Astrocyte (in vitro differentiated cells and primary cell): Measurements from ENCODE around the gene DOP1A. TPM values are rescaled to one million over a fixed set of nuclear protein-coding genes. Genes with fewer than 3 reads are reported as not detected.

ENCODE experiments used
- DNase-seq: peaks from one replicate; pipeline ENCODE4 v3.0.0-alpha.2; 2010; ENCODE audit warnings: low read depth
- FAIRE-seq: peaks from 2 replicates; lab custom pipeline; 2011; peaks lifted over from hg19 to GRCh38; lab: Jason Lieb, UNC
- H2AFZ ChIP-seq: 2 replicates; pipeline ENCODE4 v1.6.0; 2012; ENCODE audit warnings: low read depth, low read length, inconsistent platforms
- H3K27ac ChIP-seq: 2 replicates; pipeline ENCODE4 v1.5.1; 2011; ENCODE audit warnings: low read depth, low read length, inconsistent platforms
- H3K27me3 ChIP-seq: 2 replicates; pipeline ENCODE4 v1.6.0; 2011; ENCODE audit warnings: low read length, inconsistent platforms; ENCODE audit not compliant: insufficient read depth
- H3K36me3 ChIP-seq: 2 replicates; pipeline ENCODE4 v1.5.1; 2011; ENCODE audit warnings: low read length, inconsistent platforms; ENCODE audit not compliant: insufficient read depth
- H3K4me1 ChIP-seq: 2 replicates; pipeline ENCODE4 v1.5.1; 2011; ENCODE audit warnings: low read length, inconsistent platforms; ENCODE audit not compliant: insufficient read depth
- H3K4me2 ChIP-seq: 2 replicates; pipeline ENCODE4 v1.6.0; 2012; ENCODE audit warnings: low read length, inconsistent platforms
- H3K4me3 ChIP-seq: 2 replicates; pipeline ENCODE4 v1.5.1; 2011; ENCODE audit warnings: low read depth, mild to moderate bottlenecking, low read length, inconsistent platforms; ENCODE audit not compliant: insufficient read depth
- H3K79me2 ChIP-seq: 2 replicates; pipeline ENCODE4 v1.6.0; 2012; ENCODE audit warnings: mild to moderate bottlenecking, low read length, inconsistent platforms; ENCODE audit not compliant: insufficient read depth
- H3K9ac ChIP-seq: 2 replicates; pipeline ENCODE4 v1.6.0; 2012; ENCODE audit warnings: mild to moderate bottlenecking, low read length, inconsistent platforms
- H3K9me3 ChIP-seq: 2 replicates; pipeline ENCODE4 v1.5.1; 2012; ENCODE audit warnings: low read depth, mild to moderate bottlenecking, low read length, inconsistent platforms; ENCODE audit not compliant: insufficient read depth
- H4K20me1 ChIP-seq: 2 replicates; pipeline ENCODE4 v1.6.0; 2012; ENCODE audit warnings: low read length, inconsistent platforms; ENCODE audit not compliant: insufficient read depth
- H3K27ac Mint-ChIP-seq: one replicate; pipeline ENCODE4 v1.8.0; 2021; ENCODE audit warnings: mild to moderate bottlenecking, mixed read lengths; ENCODE audit not compliant: unreplicated experiment
- H3K27me3 Mint-ChIP-seq: one replicate; pipeline ENCODE4 v1.8.0; 2021; ENCODE audit warnings: low read depth, mixed read lengths; ENCODE audit not compliant: unreplicated experiment
- H3K36me3 Mint-ChIP-seq: one replicate; pipeline ENCODE4 v1.8.0; 2021; ENCODE audit warnings: low read depth, mixed read lengths; ENCODE audit not compliant: unreplicated experiment
- H3K4me1 Mint-ChIP-seq: one replicate; pipeline ENCODE4 v1.8.0; 2021; ENCODE audit warnings: low read depth, mixed read lengths; ENCODE audit not compliant: unreplicated experiment
- H3K4me3 Mint-ChIP-seq: one replicate; pipeline ENCODE4 v1.8.0; 2021; ENCODE audit warnings: mild to moderate bottlenecking, moderate library complexity, mixed read lengths; ENCODE audit not compliant: unreplicated experiment
- H3K9me3 Mint-ChIP-seq: one replicate; pipeline ENCODE4 v1.8.0; 2021; ENCODE audit warnings: mild to moderate bottlenecking, mixed read lengths; ENCODE audit not compliant: unreplicated experiment
- CTCF ChIP-seq: IDR thresholded peaks from 2 replicates; pipeline ENCODE4 v1.5.1; 2011; ENCODE audit warnings: low read depth, mild to moderate bottlenecking, inconsistent platforms, low read length, moderate library complexity; ENCODE audit not compliant: insufficient read depth
- EZH2 ChIP-seq: IDR thresholded peaks from 2 replicates; pipeline ENCODE4 v1.6.1; 2012; ENCODE audit warnings: mild to moderate bottlenecking, low read length, inconsistent platforms; ENCODE audit not compliant: insufficient read depth
- total RNA-seq: library from RNA; stranded (reverse); gene quantifications from 2 replicates; pipeline ENCODE4 v1.2.1, GENCODE V29; 2021

Gene DOP1A
- total RNA-seq, 1 donor from 2014 or later, result 14.2 TPM

- Mint-ChIP-seq H3K27me3 (no peaks in the 10 kb centered on the region), H3K36me3 (no peaks in the 10 kb centered on the region), H3K9me3 (no peaks in the 10 kb centered on the region), H3K4me3 (no peak overlapping the region), H3K27ac (no peak overlapping the region), H3K4me1 (peaks cover 1% of the 10 kb centered on the region)
- no peak overlapping the region for H3K27ac ChIP-seq
- TF ChIP-seq EZH2, result no peak
- TF ChIP-seq CTCF, result no peak
- H3K36me3 ChIP-seq, result no peaks in the 10 kb centered on the region
- H3K4me3 ChIP-seq, result no peak overlapping the region
- H3K4me1 ChIP-seq, result no peaks in the 10 kb centered on the region
- H3K4me2 ChIP-seq, result no peak overlapping the region
- H3K9me3 ChIP-seq, result no peaks in the 10 kb centered on the region
- no peaks in the 10 kb centered on the region for H3K27me3 ChIP-seq
- H3K9ac ChIP-seq, result no peak overlapping the region
- H4K20me1 ChIP-seq, result peaks cover 13% of the 10 kb centered on the region
- no peak for FAIRE-seq
- no peak overlapping the region for H2AFZ ChIP-seq
- peaks cover 59% of the 10 kb centered on the region for H3K79me2 ChIP-seq
- no peak for DNase-seq
Measured at GRCh38 chr6:83073615-83074014, 6.1 kb downstream of the DOP1A start.

GRCh38 chr6:83083476-83083875 lies 16.0 kb downstream of the DOP1A start:
- H3K4me1 Mint-ChIP-seq, result peaks cover 2% of the 10 kb centered on the region
- H3K9me3 ChIP-seq, result no peaks in the 10 kb centered on the region
- H3K27me3 Mint-ChIP-seq, result no peaks in the 10 kb centered on the region
- TF ChIP-seq CTCF (no peak), EZH2 (no peak)
- H2AFZ ChIP-seq, result no peak overlapping the region
- H3K4me2 ChIP-seq, result no peak overlapping the region
- no peak for DNase-seq
- H3K9me3 Mint-ChIP-seq, result no peaks in the 10 kb centered on the region
- no peak overlapping the region for H3K27ac ChIP-seq
- no peak overlapping the region for H3K4me3 Mint-ChIP-seq
- H3K4me1 ChIP-seq, result no peaks in the 10 kb centered on the region
- no peak for FAIRE-seq
- H3K27me3 ChIP-seq, result no peaks in the 10 kb centered on the region
- peaks cover 8% of the 10 kb centered on the region for H3K79me2 ChIP-seq
- no peak overlapping the region for H3K9ac ChIP-seq
- H3K36me3 ChIP-seq, result no peaks in the 10 kb centered on the region
- no peak overlapping the region for H3K4me3 ChIP-seq
- peaks cover 3% of the 10 kb centered on the region for H3K36me3 Mint-ChIP-seq
- no peak overlapping the region for H3K27ac Mint-ChIP-seq
- H4K20me1 ChIP-seq, result peaks cover 4% of the 10 kb centered on the region

DNA sequence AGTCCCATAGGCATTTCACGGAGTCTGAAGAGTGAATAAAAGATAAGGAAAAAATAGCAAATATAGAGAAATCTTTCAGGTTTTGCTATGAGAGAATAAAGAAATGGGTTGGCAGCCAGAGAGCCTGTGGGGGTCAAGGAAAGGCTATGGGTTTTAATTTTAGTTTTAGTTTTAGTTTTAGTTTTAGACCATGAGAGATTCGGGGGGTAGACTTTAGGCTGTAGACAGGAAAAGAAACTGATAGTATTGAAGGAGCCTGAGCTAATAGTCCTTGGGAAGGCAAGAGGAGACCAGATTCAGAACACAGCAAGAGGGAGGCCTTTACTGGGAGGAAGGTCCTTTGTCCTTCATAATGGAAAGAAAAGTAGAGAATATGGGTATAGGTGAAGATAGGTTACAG lies 19.3 kb downstream of the DOP1A start:
- H3K4me3 Mint-ChIP-seq, result no peak overlapping the region
- H3K9me3 Mint-ChIP-seq, result no peaks in the 10 kb centered on the region

More for the DNA sequence above, 19.3 kb downstream of the DOP1A start:
- no peaks in the 10 kb centered on the region for H3K27me3 Mint-ChIP-seq
- H3K4me1 Mint-ChIP-seq, result peaks cover 2% of the 10 kb centered on the region
- H3K9ac ChIP-seq, result no peak overlapping the region
- H3K36me3 Mint-ChIP-seq, result peaks cover 3% of the 10 kb centered on the region
- no peaks in the 10 kb centered on the region for H3K79me2 ChIP-seq
- no peak overlapping the region for H3K27ac Mint-ChIP-seq
- no peaks in the 10 kb centered on the region for H3K9me3 ChIP-seq
- no peak overlapping the region for H3K4me2 ChIP-seq
- DNase-seq, result no peak
- no peak for TF ChIP-seq CTCF
- no peak for TF ChIP-seq EZH2
- no peak for FAIRE-seq
- peaks cover 3% of the 10 kb centered on the region for H4K20me1 ChIP-seq
- H3K4me3 ChIP-seq, result no peak overlapping the region
- H3K4me1 ChIP-seq, result no peaks in the 10 kb centered on the region
- H2AFZ ChIP-seq, result no peak overlapping the region
- no peak overlapping the region for H3K27ac ChIP-seq
- H3K27me3 ChIP-seq, result no peaks in the 10 kb centered on the region
- H3K36me3 ChIP-seq, result no peaks in the 10 kb centered on the region
